Measurements from ENCODE around the gene SMPD1.

DNA sequence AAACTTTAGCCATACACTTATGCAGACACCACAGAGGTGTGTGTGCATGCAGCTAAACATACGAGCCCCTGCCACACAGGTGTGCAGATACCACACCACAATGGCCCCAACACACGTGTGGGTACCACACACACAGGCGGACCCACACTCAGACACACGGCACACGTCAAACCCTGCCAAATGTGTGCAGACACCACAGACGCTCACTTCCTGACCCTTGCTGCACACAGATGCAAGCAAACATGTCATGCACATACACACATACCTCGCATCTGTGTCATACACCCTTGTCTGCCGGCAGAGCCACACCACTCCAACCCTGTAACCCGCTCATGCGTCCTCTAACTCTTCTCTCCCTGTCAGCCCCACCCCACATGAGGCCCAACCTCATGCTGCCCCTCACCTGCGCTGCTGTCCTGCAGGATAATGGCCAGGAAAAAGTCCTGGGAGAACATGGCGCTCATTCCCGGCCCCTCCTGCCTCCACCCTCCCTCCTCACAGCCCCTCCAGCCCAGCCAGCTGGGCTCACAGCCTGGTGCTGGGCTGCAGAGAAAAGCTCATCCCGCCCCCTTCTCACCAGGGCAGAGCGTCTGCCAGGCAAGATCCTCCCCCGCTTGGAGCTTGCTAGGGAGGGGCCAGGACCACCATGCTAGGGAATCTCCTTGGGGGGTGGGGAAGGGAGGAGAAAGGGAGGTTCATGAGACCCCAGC, 14.2 kb downstream of the SMPD1 start:
- TF ChIP-seq FOXP2 (optimal IDR thresholded peaks at IDR 0.05; ENCODE audit: borderline replicate concordance, extremely low read depth, extremely low read length, insufficient read depth) (no peak), REST (IDR thresholded peaks at IDR 0.05; ENCODE audit: insufficient read depth in 1 of 2, low read depth in 2 of 2, low read length in 2 of 2) (no peak)

All from PFSK-1 (cell line).